Loucy (cell line): ENCODE results near the gene ATOH8.

Source experiments
- H2AFZ ChIP-seq: fragments of 200-600 bp; sonication (generic); 2 replicates; pipeline ENCODE4 v1.6.0; 2016; ENCODE audit warnings: antibody characterized with exemption, mild to moderate bottlenecking, low read length, moderate library complexity
- H3F3A ChIP-seq: fragments of 200-600 bp; 2 replicates; pipeline ENCODE4 v1.6.0; 2016; ENCODE audit warnings: antibody characterized with exemption, low read depth, mild to moderate bottlenecking
- H3K27me3 ChIP-seq: fragments of 200-600 bp; sonication (generic); 2 replicates; pipeline ENCODE4 v1.6.1; 2014; ENCODE audit warnings: low read length, mild to moderate bottlenecking; ENCODE audit not compliant: insufficient read depth, poor library complexity, severe bottlenecking
- H3K36me3 ChIP-seq: fragments of 200-600 bp; sonication (generic); 2 replicates; pipeline ENCODE4 v1.6.1; 2016; ENCODE audit warnings: low read length; ENCODE audit not compliant: insufficient read depth
- H3K4me1 ChIP-seq: fragments of 200-600 bp; sonication (generic); 2 replicates; pipeline ENCODE4 v1.5.1; 2014; ENCODE audit warnings: low read length, mild to moderate bottlenecking; ENCODE audit not compliant: insufficient read depth, poor library complexity, severe bottlenecking
- H3K4me2 ChIP-seq: fragments of 200-600 bp; sonication (generic); 2 replicates; pipeline ENCODE4 v1.6.0; 2014; ENCODE audit warnings: antibody characterized with exemption, low read length, low read depth, mild to moderate bottlenecking; ENCODE audit not compliant: poor library complexity, severe bottlenecking
- H3K4me3 ChIP-seq: fragments of 200-600 bp; sonication (generic); 2 replicates; pipeline ENCODE4 v1.5.1; 2014; ENCODE audit warnings: low read length, mild to moderate bottlenecking, mixed read lengths; ENCODE audit not compliant: poor library complexity, severe bottlenecking
- H3K79me2 ChIP-seq: fragments of 200-600 bp; sonication (generic); 2 replicates; pipeline ENCODE4 v1.6.1; 2014; ENCODE audit warnings: low read length; ENCODE audit not compliant: insufficient read depth
- H3K9ac ChIP-seq: fragments of 200-600 bp; sonication (generic); 2 replicates; pipeline ENCODE4 v1.6.0; 2014; ENCODE audit warnings: mild to moderate bottlenecking, low read depth, low read length, moderate library complexity; ENCODE audit not compliant: poor library complexity, severe bottlenecking
- H3K9me2 ChIP-seq: fragments of 200-600 bp; sonication (generic); replicated peaks from 2 replicates; pipeline ENCODE4 v1.6.1; 2016; ENCODE audit warnings: low read depth, low read length, mixed read lengths
- H3K9me3 ChIP-seq: fragments of 200-600 bp; sonication (generic); 2 replicates; pipeline ENCODE4 v1.6.1; 2014; ENCODE audit warnings: mild to moderate bottlenecking, antibody characterized with exemption, low read length, low read depth; ENCODE audit not compliant: insufficient read depth
- H4K20me1 ChIP-seq: fragments of 200-600 bp; sonication (generic); 2 replicates; pipeline ENCODE4 v1.6.0; 2014; ENCODE audit warnings: antibody characterized with exemption, low read length, mild to moderate bottlenecking; ENCODE audit not compliant: insufficient read depth, poor library complexity, severe bottlenecking
- EZH2phosphoT487 ChIP-seq: fragments of 200-600 bp; IDR thresholded peaks from 2 replicates; pipeline ENCODE4 v1.6.1; 2018; ENCODE audit warnings: antibody characterized with exemption, mild to moderate bottlenecking, moderate library complexity, borderline replicate concordance
- TF ChIP-seq, protein P1 (sequence below): fragments of 200-600 bp; sonication (generic); conservative IDR thresholded peaks from 2 replicates; pipeline ENCODE4 v1.5.1; 2014; ENCODE audit warnings: mild to moderate bottlenecking, antibody characterized with exemption, low read length

ATOH8 gene

DNA sequence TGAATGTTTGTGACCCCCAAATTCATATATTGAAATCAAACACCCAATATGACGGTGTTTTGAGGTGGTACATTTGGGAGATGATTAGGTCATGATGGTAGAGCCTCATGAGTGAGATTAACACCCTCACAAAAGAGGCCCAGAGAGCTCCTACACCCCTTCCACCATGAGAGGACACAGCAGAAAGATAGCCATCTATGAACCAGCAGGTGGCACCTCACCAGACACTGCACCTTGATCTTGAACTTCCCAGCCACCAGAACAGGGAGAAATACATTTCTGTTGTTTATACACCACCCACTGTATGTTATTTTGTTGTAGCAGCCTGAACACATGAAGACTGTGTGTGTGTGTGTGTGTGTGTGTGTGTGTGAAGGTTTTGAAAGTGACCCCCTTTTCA is 76.9 kb downstream of the ATOH8 start:
- Histone ChIP-seq H4K20me1 (no peaks in the 10 kb centered on the region), H3K9me2 (no peaks in the 10 kb centered on the region), H3K9ac (no peak overlapping the region), H3K4me1 (peaks cover 14% of the 10 kb centered on the region), H3K36me3 (no peaks in the 10 kb centered on the region), H3K27me3 (no peaks in the 10 kb centered on the region), H3F3A (no peaks in the 10 kb centered on the region), H3K79me2 (no peaks in the 10 kb centered on the region), H3K9me3 (no peaks in the 10 kb centered on the region), H3K4me2 (no peak overlapping the region), H2AFZ (0 out of 2 replicates have a peak overlapping the region, but pooled peaks have one; percentile 18), H3K4me3 (no peak overlapping the region)
- TF ChIP-seq EZH2phosphoT487: no peak
- TF ChIP-seq, protein P1, sequence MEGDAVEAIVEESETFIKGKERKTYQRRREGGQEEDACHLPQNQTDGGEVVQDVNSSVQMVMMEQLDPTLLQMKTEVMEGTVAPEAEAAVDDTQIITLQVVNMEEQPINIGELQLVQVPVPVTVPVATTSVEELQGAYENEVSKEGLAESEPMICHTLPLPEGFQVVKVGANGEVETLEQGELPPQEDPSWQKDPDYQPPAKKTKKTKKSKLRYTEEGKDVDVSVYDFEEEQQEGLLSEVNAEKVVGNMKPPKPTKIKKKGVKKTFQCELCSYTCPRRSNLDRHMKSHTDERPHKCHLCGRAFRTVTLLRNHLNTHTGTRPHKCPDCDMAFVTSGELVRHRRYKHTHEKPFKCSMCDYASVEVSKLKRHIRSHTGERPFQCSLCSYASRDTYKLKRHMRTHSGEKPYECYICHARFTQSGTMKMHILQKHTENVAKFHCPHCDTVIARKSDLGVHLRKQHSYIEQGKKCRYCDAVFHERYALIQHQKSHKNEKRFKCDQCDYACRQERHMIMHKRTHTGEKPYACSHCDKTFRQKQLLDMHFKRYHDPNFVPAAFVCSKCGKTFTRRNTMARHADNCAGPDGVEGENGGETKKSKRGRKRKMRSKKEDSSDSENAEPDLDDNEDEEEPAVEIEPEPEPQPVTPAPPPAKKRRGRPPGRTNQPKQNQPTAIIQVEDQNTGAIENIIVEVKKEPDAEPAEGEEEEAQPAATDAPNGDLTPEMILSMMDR: peak; percentile 60

DNA sequence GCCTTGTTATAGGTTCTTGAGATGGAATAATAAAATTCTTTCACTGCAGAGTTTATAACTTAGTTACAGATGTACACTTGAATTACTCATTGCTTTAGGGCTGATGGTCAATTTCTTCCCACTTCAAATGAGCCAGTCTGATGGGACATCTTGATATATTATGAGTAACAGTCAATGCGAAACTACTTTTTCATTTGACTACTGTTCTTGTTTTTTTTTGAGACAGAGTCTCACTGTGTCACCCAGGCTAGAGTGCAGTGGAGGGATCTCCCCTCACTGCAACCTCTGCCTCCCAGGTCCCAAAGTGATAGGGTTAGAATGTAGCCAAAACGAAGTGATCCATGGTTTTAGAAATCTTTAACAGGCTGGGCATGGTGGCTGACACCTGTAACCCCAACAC is 77.9 kb downstream of the ATOH8 start:
- Histone ChIP-seq H3K36me3 (no peaks in the 10 kb centered on the region), H3K4me3 (no peak overlapping the region), H3K4me2 (no peak overlapping the region), H3F3A (no peaks in the 10 kb centered on the region), H4K20me1 (no peaks in the 10 kb centered on the region), H3K9me3 (no peaks in the 10 kb centered on the region), H2AFZ (no peak overlapping the region), H3K79me2 (no peaks in the 10 kb centered on the region), H3K27me3 (no peaks in the 10 kb centered on the region), H3K4me1 (peaks cover 14% of the 10 kb centered on the region), H3K9ac (no peak overlapping the region), H3K9me2 (no peaks in the 10 kb centered on the region)
- no peak for TF ChIP-seq EZH2phosphoT487
- TF ChIP-seq, protein P1: no peak

DNA sequence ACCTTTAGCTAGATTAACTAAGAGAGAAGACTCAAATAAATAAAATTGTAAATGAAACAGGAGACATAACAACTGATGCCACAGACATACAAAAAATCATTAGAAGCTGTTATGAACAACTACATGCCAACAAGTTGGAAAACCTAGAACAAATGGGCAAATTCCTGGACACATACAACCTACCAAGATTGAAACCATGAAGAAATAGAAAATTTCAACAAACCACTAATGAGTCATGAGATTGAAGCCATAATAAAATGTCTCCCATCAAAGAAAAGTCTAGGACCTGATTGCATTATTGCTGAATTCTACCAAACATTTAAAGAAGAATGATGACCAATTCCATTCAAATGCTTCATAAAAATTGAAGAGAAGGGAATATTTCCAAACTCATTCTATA is 80.7 kb downstream of the ATOH8 start:
- Histone ChIP-seq H3K9me3 (no peaks in the 10 kb centered on the region), H3K4me3 (no peak overlapping the region), H3K4me1 (peaks cover 6% of the 10 kb centered on the region), H3F3A (no peaks in the 10 kb centered on the region), H4K20me1 (no peaks in the 10 kb centered on the region), H3K36me3 (no peaks in the 10 kb centered on the region; the same call in 1 of the 2 replicates), H3K9me2 (no peaks in the 10 kb centered on the region), H2AFZ (no peak overlapping the region), H3K79me2 (no peaks in the 10 kb centered on the region), H3K9ac (no peak overlapping the region), H3K4me2 (no peak overlapping the region), H3K27me3 (no peaks in the 10 kb centered on the region)
- no peak for TF ChIP-seq EZH2phosphoT487
- TF ChIP-seq, protein P1: no peak
